ENCODE measurements around the gene ZNF500. TPM values are rescaled to one million over a fixed set of nuclear protein-coding genes. Genes with fewer than 3 reads are reported as not detected.

Gene ZNF500
- total RNA-seq, 1 experiment from 2014 or later: 18.3 TPM

GRCh38 chr16:4788910-4789309 is 21.9 kb upstream of the ZNF500 start:
- no peaks in the 10 kb centered on the region for H3K79me2 ChIP-seq (ENCODE audit: insufficient read depth, low read length)
- H3K36me3 Mint-ChIP-seq (ENCODE audit: insufficient read depth in 1 of 3, low read depth in 3 of 3): no peaks in the 10 kb centered on the region
- H3K27ac Mint-ChIP-seq: peak overlapping the region in 2 of 3 experiments; percentile 28 to 29; a peak in 3 of 7 replicates
- peaks cover 15 to 24% of the 10 kb centered on the region in 2 experiments for H3K4me1 Mint-ChIP-seq
- H3K27me3 ChIP-seq (ENCODE audit: insufficient read depth, low read length): no peaks in the 10 kb centered on the region
- no peak for TF ChIP-seq CTCF (conservative IDR thresholded peaks at IDR 0.05)
- no peaks in the 10 kb centered on the region for H3K9me3 Mint-ChIP-seq
- no peak overlapping the region for H3K14ac ChIP-seq (ENCODE audit: insufficient read depth, low read length)
- no peak overlapping the region for H3T11ph ChIP-seq (ENCODE audit: low read length)
- no peaks in the 10 kb centered on the region for H3K79me1 ChIP-seq (ENCODE audit: insufficient read depth, low read depth, low read length, poor library complexity, severe bottlenecking)
- peaks cover 3% of the 10 kb centered on the region; the same call in 1 of the 2 replicates for H3K4me1 ChIP-seq (ENCODE audit: insufficient read depth, low read length)
- no peaks in the 10 kb centered on the region; the same call in 1 of the 2 replicates for H3K27me3 Mint-ChIP-seq (ENCODE audit: low read depth)
- no peak overlapping the region for H2AK5ac ChIP-seq (ENCODE audit: insufficient read length, low read length)
- H3K4me3 Mint-ChIP-seq: no peak overlapping the region
- no peaks in the 10 kb centered on the region for H4K20me1 ChIP-seq (ENCODE audit: control insufficient read depth, insufficient read depth, insufficient read length)
- no peak overlapping the region for H3K27ac ChIP-seq (ENCODE audit: insufficient read length, low read depth, low read length)
- no peak overlapping the region for H3K56ac ChIP-seq (ENCODE audit: insufficient read length, low read depth, low read length)
- H3K23ac ChIP-seq (ENCODE audit: insufficient read length, low read depth, low read length): no peak overlapping the region
- H4K8ac ChIP-seq (replicated peaks; ENCODE audit: insufficient read length, low read depth, low read length): no peak overlapping the region
- H3K4ac ChIP-seq (ENCODE audit: low read depth, low read length): no peak overlapping the region
- no peak overlapping the region for H2BK5ac ChIP-seq (ENCODE audit: insufficient read length, low read length)
- DNase-seq: no peak
- H3K23me2 ChIP-seq (ENCODE audit: insufficient read length, low read depth, low read length, poor library complexity, severe bottlenecking): no peaks in the 10 kb centered on the region
- no CpG with 5 or more reads among the region's 7 CpGs for WGBS (ENCODE audit: extremely low coverage, insufficient read length, low lambda C conversion rate)
- H2BK12ac ChIP-seq (ENCODE audit: insufficient read length, low read depth, low read length): no peak overlapping the region
- H2BK15ac ChIP-seq (ENCODE audit: low read depth, low read length): no peak overlapping the region
- H2AFZ ChIP-seq (ENCODE audit: low read length): no peak overlapping the region
- no peak overlapping the region for H4K5ac ChIP-seq (ENCODE audit: insufficient read length, low read depth, low read length)
- no peak overlapping the region for H3K4me2 ChIP-seq (ENCODE audit: insufficient read depth, insufficient read length, low read length)
- H2BK120ac ChIP-seq (ENCODE audit: low read depth, low read length, poor library complexity, severe bottlenecking): no peak overlapping the region
- H3K9ac ChIP-seq (ENCODE audit: extremely low read depth, insufficient read length, low read length): no peak overlapping the region
- H3K18ac ChIP-seq (ENCODE audit: insufficient read length, low read depth, low read length): no peak overlapping the region
- H3K9me3 ChIP-seq (ENCODE audit: control insufficient read depth, low read depth, low read length): no peaks in the 10 kb centered on the region
- no peak overlapping the region for H4K91ac ChIP-seq (ENCODE audit: insufficient read length, low read depth, low read length)
- no peak overlapping the region for H2BK20ac ChIP-seq (ENCODE audit: low read depth, low read length, poor library complexity, severe bottlenecking)

Data from H9 (cell line).